HepG2 (cell line): ENCODE data around the gene SCN8A. TPM values are rescaled to one million over a fixed set of nuclear protein-coding genes. Genes with fewer than 3 reads are reported as not detected.

ENCODE experiments used
- ATAC-seq: fragments of 200-7000 bp; cut with Tn5 transposase; 3 replicates; pipeline ENCODE4 v1.9.1; 2020; ENCODE audit warnings: mild to moderate bottlenecking, moderate library complexity
- BruUV-seq: library from RNA; stranded (reverse); fragments of 400-500 nt; replicated peaks from 2 replicates; lab custom pipeline; 2021; lab: Mats Ljungman, UMichigan
- CTCF ChIA-PET: fragments of 300-600 bp; formaldehyde crosslinking; extraction: SDS; loops from one replicate; lab custom pipeline; 2021; ENCODE audit warnings: low total read pairs, inconsistent platforms, low intra/inter-chr PET ratio; lab: Yijun Ruan, JAX
- POLR2A ChIA-PET: fragments of 350-600 bp; sonication (Branson Sonifier 250); formaldehyde crosslinking; loops from one replicate; lab custom pipeline; 2020; ENCODE audit warnings: antibody characterized with exemption, inconsistent platforms; lab: Yijun Ruan, JAX
- DNase-seq: peaks from one replicate; pipeline ENCODE4 v3.0.0-alpha.2; 2015; ENCODE audit warnings: low spot score
- FAIRE-seq: peaks from 3 replicates; lab custom pipeline; 2011; peaks lifted over from hg19 to GRCh38; lab: Jason Lieb, UNC
- H2AFZ ChIP-seq: one replicate; pipeline ENCODE4 v1.6.1; 2011; ENCODE audit warnings: low read length, inconsistent platforms
- H3K27ac ChIP-seq: fragments of 300-600 bp; 3 replicates; pipeline ENCODE4 v1.8.0; 2011; ENCODE audit warnings: mixed run types, mild to moderate bottlenecking, mixed read lengths, low read length, inconsistent platforms; ENCODE audit not compliant: insufficient read depth; ENCODE audit errors: extremely low read length
- H3K27me3 ChIP-seq, 2 experiments: fragments of 200-600 bp in 1 of 2; 2 replicates in 1 of 2; 3 replicates in 1 of 2; pipeline versions ENCODE4 v1.6.0 to v1.8.0; 2011; ENCODE audit warnings: low read length in 2 of 2, mild to moderate bottlenecking in 2 of 2, moderate library complexity in 2 of 2, inconsistent platforms in 1 of 2; ENCODE audit not compliant: insufficient read depth in 2 of 2, control insufficient read depth in 1 of 2
- H3K36me3 ChIP-seq, 2 experiments: fragments of 200-600 bp in 1 of 2; replicated peaks in 1 of 2; 2 replicates in 1 of 2; 3 replicates in 1 of 2; pipeline versions ENCODE4 v1.5.1 to v1.8.0; 2011; ENCODE audit warnings: low read length in 2 of 2, inconsistent platforms in 1 of 2; ENCODE audit not compliant: insufficient read depth in 2 of 2, control insufficient read depth in 1 of 2
- H3K4me1 ChIP-seq: 2 replicates; pipeline ENCODE4 v1.5.1; 2012; ENCODE audit warnings: low read length, inconsistent platforms; ENCODE audit not compliant: insufficient read depth
- H3K4me2 ChIP-seq: 2 replicates; pipeline ENCODE4 v1.6.0; 2011; ENCODE audit warnings: low read depth, low read length, inconsistent platforms
- H3K4me3 ChIP-seq, 3 experiments: fragments of 200-600 bp in 1 of 3; sonication (generic), shearing (Covaris generic) in 1 of 3; replicated peaks in 1 of 3; 2 replicates each; pipeline ENCODE4 v1.5.1; 2011 to 2016; ENCODE audit warnings: low read length in 3 of 3, inconsistent platforms in 2 of 3, low read depth in 2 of 3, mild to moderate bottlenecking in 2 of 3, control low read depth in 1 of 3, mixed read lengths in 1 of 3; ENCODE audit not compliant: insufficient read depth in 1 of 3
- H3K79me2 ChIP-seq: one replicate; pipeline ENCODE4 v1.6.1; 2011; ENCODE audit warnings: low read length, inconsistent platforms; ENCODE audit not compliant: insufficient read depth
- H3K9ac ChIP-seq: 2 replicates; pipeline ENCODE4 v1.6.0; 2011; ENCODE audit warnings: mild to moderate bottlenecking, low read depth, low read length, inconsistent platforms; ENCODE audit not compliant: insufficient read depth
- H3K9me3 ChIP-seq: 2 replicates; pipeline ENCODE4 v1.5.1; 2012; ENCODE audit warnings: mild to moderate bottlenecking, low read length
- H4K20me1 ChIP-seq: 2 replicates; pipeline ENCODE4 v1.6.0; 2011; ENCODE audit warnings: inconsistent platforms, mild to moderate bottlenecking, low read length, moderate library complexity; ENCODE audit not compliant: insufficient read depth
- AGO2 ChIP-seq: fragments of 200-400 bp; formaldehyde crosslinking; optimal IDR thresholded peaks from 2 replicates; pipeline ENCODE3; 2017; ENCODE audit warnings: mild to moderate bottlenecking, low read depth, low read length, moderate library complexity
- CREB1 ChIP-seq, 2 experiments: fragments of 450-650 bp in 1 of 2; IDR thresholded peaks; 2 replicates each; pipeline ENCODE4 v1.6.1; 2016 to 2017; ENCODE audit warnings: control low read depth in 1 of 2, mild to moderate bottlenecking in 1 of 2, missing compliant biosample characterization in 1 of 2, missing genetic modification characterization in 1 of 2
- MTA1 ChIP-seq: sonication (generic); formaldehyde crosslinking; IDR thresholded peaks from 2 replicates; pipeline ENCODE4 v1.4.0; 2020; ENCODE audit warnings: missing genetic modification reagents, mild to moderate bottlenecking, borderline replicate concordance
- PAX8 ChIP-seq: sonication (generic); formaldehyde crosslinking; IDR thresholded peaks from 2 replicates; pipeline ENCODE4 v1.8.0; 2022; ENCODE audit warnings: mild to moderate bottlenecking, missing genetic modification reagents, borderline replicate concordance
- REXO4 ChIP-seq: sonication (generic); formaldehyde crosslinking; IDR thresholded peaks from 2 replicates; pipeline ENCODE4 v1.8.0; 2022; ENCODE audit warnings: missing genetic modification reagents, mild to moderate bottlenecking, borderline replicate concordance
- THAP11 ChIP-seq: IDR thresholded peaks from 2 replicates; pipeline ENCODE4 v1.6.1; 2016; ENCODE audit warnings: missing biosample characterization, missing genetic modification reagents
- ZC3H13 ChIP-seq: sonication (generic); formaldehyde crosslinking; IDR thresholded peaks from 2 replicates; pipeline ENCODE4 v1.8.1; 2023; ENCODE audit warnings: mild to moderate bottlenecking, missing genetic modification reagents, moderate library complexity
- ZNF24 ChIP-seq: fragments of 450-650 bp; IDR thresholded peaks from 2 replicates; pipeline ENCODE4 v1.6.1; 2017; ENCODE audit warnings: antibody characterized with exemption, mild to moderate bottlenecking
- ZNF3 ChIP-seq: IDR thresholded peaks from 2 replicates; pipeline ENCODE4 v1.7.0; 2017; ENCODE audit warnings: inconsistent platforms
- ZNF354B ChIP-seq: sonication (generic); formaldehyde crosslinking; IDR thresholded peaks from 2 replicates; pipeline ENCODE4 v1.8.0; 2022; ENCODE audit warnings: mild to moderate bottlenecking, missing genetic modification reagents
- ZNF562 ChIP-seq: sonication (generic); formaldehyde crosslinking; IDR thresholded peaks from 2 replicates; pipeline ENCODE4 v1.8.0; 2022; ENCODE audit warnings: missing genetic modification reagents, borderline replicate concordance
- WGBS: methylation state at CpG from one replicate; pipeline ENCODE4 v1.1.6; 2017; ENCODE audit warnings: low lambda C conversion rate; 5-methylcytosine and 5-hydroxymethylcytosine counted together
- in situ Hi-C: cut with HindIII; loops from 2 replicates; pipeline ENCODE4 v1.10.0; 2017; ENCODE audit warnings: low pct_unique_long_range_greater_than_20kb; ENCODE audit not compliant: extremely low pct_ligation_motif_present
- intact Hi-C: fragments of 100-400 bp; cut with micrococcal nuclease; formaldehyde crosslinking; loops from one replicate; pipeline ENCODE4 v1.10.0; 2022; ENCODE audit not compliant: unreplicated experiment
- polyA plus RNA-seq, 8 experiments: library from polyadenylated mRNA; depleted of rRNA in 3 of 8; stranded (reverse) in 7 of 8; unstranded in 1 of 8; fragments of >200 nt; fragmentation: Illumina TruSeq in 4 of 8; extraction: Trizol in 4 of 8; gene quantifications; 2 replicates each; pipeline versions ENCODE4 v1.2.1 to v1.2.3, GENCODE V29; 2011 to 2016; ENCODE audit warnings: low read depth in 4 of 8, missing spikeins in 1 of 8, mixed read lengths in 1 of 8; ENCODE audit not compliant: insufficient read depth in 1 of 8
- total RNA-seq, 5 experiments: library from RNA; depleted of rRNA; stranded (reverse); fragments of >200 nt; fragmentation: Illumina TruSeq; extraction: Trizol; gene quantifications; 2 replicates each; pipeline ENCODE4 v1.2.3, GENCODE V29; 2016; ENCODE audit warnings: low read depth in 1 of 5
- TF ChIP-seq, protein P1 (sequence below): sonication (generic); formaldehyde crosslinking; IDR thresholded peaks from 2 replicates; pipeline ENCODE4 v1.9.0; 2021; ENCODE audit warnings: mild to moderate bottlenecking, missing genetic modification reagents

The SCN8A gene
- total and polyA plus RNA-seq, 2 of the 13 experiments (the other 11 are each of a cell fraction or from before 2014, with no cell fraction given): 0.57 to 1.4 TPM

DNA sequence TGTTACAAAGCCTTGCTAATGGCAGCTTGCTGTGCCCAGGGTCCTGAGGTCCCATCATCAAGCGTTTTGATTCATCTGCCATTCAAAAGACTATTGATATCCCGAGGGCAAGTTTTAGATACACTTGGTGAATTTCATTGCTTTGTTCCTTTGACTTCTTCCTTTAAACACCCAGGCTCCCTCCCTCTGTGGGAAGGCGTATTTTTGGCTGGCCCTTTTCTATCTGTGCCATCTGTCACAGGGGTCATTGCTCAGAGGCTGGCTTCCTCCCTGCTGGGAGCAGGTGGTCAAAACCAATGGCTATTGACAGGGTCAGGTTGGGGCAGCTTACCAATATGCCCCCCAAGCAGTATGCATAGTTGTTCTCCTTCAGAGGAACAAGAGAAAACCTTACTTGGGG is 40.0 kb downstream of the SCN8A start:
- Histone ChIP-seq H3K79me2 (no peaks in the 10 kb centered on the region), H3K4me2 (no peak overlapping the region), H3K4me3 (no peak overlapping the region), H3K27ac (no peak overlapping the region), H3K36me3 (no peaks in the 10 kb centered on the region), H3K9me3 (no peaks in the 10 kb centered on the region), H2AFZ (no peak overlapping the region), H3K4me1 (peaks cover 6% of the 10 kb centered on the region), H3K27me3 (no peaks in the 10 kb centered on the region), H3K9ac (no peak overlapping the region), H4K20me1 (no peaks in the 10 kb centered on the region)
- CTCF ChIA-PET: no interaction called here
- intact Hi-C loops: no loop called here
- WGBS: 36% methylated on average over 3 of the region's 3 CpGs
- ATAC-seq (no peak), DNase-seq (no peak), FAIRE-seq (no peak)
- POLR2A ChIA-PET: no interaction called here
- in situ Hi-C loops: no loop called here
- no peak for TF ChIP-seq PAX8 (CRISPR knock-in tag)
- TF ChIP-seq ZNF562 (CRISPR knock-in tag): no peak
- no peak for TF ChIP-seq MTA1 (CRISPR knock-in tag)
- no peak for TF ChIP-seq ZNF24
- no peak for TF ChIP-seq ZC3H13
- no peak for TF ChIP-seq ZNF354B (CRISPR knock-in tag)
- no peak for TF ChIP-seq ZNF3
- TF ChIP-seq AGO2: no peak
- no peak for TF ChIP-seq REXO4 (CRISPR knock-in tag)
- no peak for TF ChIP-seq THAP11 (CRISPR knock-in tag)
- TF ChIP-seq, protein P1, sequence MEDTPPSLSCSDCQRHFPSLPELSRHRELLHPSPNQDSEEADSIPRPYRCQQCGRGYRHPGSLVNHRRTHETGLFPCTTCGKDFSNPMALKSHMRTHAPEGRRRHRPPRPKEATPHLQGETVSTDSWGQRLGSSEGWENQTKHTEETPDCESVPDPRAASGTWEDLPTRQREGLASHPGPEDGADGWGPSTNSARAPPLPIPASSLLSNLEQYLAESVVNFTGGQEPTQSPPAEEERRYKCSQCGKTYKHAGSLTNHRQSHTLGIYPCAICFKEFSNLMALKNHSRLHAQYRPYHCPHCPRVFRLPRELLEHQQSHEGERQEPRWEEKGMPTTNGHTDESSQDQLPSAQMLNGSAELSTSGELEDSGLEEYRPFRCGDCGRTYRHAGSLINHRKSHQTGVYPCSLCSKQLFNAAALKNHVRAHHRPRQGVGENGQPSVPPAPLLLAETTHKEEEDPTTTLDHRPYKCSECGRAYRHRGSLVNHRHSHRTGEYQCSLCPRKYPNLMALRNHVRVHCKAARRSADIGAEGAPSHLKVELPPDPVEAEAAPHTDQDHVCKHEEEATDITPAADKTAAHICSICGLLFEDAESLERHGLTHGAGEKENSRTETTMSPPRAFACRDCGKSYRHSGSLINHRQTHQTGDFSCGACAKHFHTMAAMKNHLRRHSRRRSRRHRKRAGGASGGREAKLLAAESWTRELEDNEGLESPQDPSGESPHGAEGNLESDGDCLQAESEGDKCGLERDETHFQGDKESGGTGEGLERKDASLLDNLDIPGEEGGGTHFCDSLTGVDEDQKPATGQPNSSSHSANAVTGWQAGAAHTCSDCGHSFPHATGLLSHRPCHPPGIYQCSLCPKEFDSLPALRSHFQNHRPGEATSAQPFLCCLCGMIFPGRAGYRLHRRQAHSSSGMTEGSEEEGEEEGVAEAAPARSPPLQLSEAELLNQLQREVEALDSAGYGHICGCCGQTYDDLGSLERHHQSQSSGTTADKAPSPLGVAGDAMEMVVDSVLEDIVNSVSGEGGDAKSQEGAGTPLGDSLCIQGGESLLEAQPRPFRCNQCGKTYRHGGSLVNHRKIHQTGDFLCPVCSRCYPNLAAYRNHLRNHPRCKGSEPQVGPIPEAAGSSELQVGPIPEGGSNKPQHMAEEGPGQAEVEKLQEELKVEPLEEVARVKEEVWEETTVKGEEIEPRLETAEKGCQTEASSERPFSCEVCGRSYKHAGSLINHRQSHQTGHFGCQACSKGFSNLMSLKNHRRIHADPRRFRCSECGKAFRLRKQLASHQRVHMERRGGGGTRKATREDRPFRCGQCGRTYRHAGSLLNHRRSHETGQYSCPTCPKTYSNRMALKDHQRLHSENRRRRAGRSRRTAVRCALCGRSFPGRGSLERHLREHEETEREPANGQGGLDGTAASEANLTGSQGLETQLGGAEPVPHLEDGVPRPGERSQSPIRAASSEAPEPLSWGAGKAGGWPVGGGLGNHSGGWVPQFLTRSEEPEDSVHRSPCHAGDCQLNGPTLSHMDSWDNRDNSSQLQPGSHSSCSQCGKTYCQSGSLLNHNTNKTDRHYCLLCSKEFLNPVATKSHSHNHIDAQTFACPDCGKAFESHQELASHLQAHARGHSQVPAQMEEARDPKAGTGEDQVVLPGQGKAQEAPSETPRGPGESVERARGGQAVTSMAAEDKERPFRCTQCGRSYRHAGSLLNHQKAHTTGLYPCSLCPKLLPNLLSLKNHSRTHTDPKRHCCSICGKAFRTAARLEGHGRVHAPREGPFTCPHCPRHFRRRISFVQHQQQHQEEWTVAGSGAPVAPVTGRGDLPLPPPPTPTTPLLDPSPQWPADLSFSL (CRISPR knock-in tag): no peak
- no peak for TF ChIP-seq CREB1 (IDR thresholded peaks at IDR 0.05)
- no peak for TF ChIP-seq CREB1 (CRISPR knock-in tag; IDR thresholded peaks at IDR 0.05)
- BruUV-seq: no TSS peak
